GM19455 (cell line): ENCODE results near the gene MXRA8.

Source experiments
- ATAC-seq: cut with Tn5 transposase; IDR thresholded peaks from one replicate; pipeline ENCODE4 v1.9.1; 2021; ENCODE audit not compliant: unreplicated experiment

MXRA8 gene

GRCh38 chr1:1351511-1352427, 6.6 kb downstream of the MXRA8 start:
- ATAC-seq = no peak

GRCh38 chr1:1349256-1350012, 8.9 kb downstream of the MXRA8 start, which contains the start of gene DVL1:
Gene DVL1, minus strand, starts transcription at chr1:1349418. Its CDS starts 353 bp downstream, at chr1:1349065.
- peak; percentile 55 for ATAC-seq

DNA sequence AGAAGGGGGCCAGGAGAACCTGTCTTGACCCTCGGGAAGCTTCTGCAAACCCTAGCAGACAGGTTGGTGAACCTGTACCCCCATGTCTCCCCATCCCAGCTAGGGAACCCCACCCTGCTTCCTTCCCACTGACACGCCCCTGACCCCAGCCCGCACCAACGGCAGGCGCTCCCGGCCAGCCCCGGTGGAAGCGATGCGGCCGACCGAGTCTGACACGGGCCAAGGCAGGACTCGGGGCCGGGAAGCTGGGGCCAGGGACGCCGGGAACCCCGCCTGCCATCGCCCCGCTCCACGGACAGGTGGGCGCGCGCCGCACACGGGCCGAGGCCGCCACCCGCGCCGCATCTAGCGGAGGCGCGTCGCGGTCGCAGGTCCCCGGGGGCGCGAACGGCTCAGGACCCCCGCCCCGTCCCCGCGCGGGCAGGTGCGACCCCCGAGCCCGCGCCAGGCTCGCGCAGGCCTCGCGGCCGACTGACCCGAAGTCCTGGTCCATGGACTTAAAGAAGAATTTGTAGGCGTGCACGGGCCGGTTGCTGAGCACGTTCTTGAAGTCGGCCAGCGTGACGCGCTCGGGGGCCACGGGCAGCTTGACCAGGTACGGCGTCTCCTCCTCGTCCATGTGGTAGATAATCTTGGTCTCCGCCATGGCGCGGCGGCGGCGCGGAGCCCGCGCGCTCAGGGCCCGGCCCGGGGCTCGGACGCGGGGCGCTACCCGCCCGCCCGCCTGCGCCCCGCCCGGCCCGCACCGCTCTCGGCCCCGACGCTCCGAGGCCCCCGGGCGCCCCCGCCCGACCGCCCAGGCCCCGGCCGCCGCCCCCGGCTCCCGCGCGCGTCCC, 9.7 kb downstream of the MXRA8 start:
- ATAC-seq = peak; percentile 21

DNA sequence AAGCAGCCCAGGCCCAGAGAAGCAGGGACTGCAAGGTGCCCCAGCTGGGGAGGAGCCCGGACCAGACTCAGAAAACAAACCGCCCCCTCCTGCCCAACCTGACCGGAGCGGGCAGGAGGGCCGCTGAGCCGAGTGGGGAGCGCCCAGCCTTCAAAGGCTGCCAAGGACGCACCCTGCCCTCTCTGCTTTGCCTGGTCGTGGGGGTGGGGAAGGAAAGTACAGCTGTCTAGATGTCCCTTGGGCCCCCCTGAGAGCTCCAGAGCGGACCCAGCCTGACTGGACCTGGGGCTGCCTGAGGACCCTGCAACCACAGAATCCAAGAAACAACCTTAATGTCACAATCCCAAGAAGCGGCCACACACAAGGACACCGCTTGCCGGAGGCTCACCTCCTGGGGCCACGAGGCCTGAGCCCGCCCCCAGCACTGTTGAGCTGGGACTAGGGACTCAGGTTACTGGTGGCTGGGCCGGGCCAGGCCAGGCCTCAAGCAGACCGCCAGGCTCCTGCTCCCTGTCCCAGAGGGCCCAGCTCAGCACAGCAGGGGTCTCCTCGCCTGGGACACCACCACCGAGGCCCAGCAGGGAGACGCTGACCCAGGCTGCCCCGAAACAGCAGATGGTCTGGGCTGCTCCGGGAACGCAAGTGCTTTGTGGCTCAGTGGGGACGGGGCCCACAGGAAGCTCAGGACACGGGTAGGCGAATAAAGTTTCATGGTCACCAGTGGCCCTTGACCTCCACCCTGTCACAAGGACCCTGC, 10.5 kb downstream of the MXRA8 start:
- no peak for ATAC-seq

GRCh38 chr1:1347026-1347595, 11.2 kb downstream of the MXRA8 start:
- ATAC-seq = no peak

DNA sequence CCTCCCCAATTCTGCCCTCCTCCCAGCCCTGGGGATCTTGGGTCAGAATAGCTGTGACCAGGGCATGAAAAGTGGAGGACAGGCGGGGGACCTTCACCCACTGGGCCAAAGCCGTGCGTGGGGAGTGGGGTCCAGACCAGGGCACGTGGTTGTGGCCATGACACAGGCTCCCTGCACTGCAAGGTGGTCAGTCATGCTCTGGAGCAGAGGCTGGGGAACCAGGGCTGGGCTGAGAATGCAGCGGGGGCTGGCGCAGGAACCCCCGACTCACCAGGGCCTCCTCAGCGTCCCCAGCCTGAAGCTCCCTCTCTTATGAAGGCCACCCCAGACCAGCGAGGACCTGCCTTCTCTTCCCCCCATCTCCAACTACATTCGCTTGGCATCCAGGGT, 11.9 kb downstream of the MXRA8 start:
- ATAC-seq = no peak

- ATAC-seq = no peak
These were observed 12.4 kb downstream of the MXRA8 start for GRCh38 chr1:1345860-1346500.

DNA sequence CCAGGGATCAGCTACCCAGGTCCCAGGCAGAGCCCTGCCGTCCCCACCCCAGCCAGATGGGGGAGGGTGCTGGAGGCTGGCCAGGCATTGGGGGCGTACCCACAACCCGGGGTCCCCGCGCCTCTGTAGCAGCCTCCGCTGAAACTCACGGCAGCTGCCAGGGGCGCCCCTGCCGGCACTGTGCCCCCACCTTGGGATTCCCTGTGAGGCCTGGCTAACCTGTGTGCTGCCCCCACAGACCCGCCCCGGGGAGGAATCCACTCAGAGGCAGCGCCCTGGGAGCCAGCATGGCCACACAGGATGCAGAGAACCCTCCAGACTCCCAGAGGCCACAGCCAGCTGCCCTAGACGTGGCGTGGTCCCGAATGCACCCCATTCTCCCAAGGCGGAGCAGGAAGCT, 13.0 kb downstream of the MXRA8 start:
- no peak for ATAC-seq

DNA sequence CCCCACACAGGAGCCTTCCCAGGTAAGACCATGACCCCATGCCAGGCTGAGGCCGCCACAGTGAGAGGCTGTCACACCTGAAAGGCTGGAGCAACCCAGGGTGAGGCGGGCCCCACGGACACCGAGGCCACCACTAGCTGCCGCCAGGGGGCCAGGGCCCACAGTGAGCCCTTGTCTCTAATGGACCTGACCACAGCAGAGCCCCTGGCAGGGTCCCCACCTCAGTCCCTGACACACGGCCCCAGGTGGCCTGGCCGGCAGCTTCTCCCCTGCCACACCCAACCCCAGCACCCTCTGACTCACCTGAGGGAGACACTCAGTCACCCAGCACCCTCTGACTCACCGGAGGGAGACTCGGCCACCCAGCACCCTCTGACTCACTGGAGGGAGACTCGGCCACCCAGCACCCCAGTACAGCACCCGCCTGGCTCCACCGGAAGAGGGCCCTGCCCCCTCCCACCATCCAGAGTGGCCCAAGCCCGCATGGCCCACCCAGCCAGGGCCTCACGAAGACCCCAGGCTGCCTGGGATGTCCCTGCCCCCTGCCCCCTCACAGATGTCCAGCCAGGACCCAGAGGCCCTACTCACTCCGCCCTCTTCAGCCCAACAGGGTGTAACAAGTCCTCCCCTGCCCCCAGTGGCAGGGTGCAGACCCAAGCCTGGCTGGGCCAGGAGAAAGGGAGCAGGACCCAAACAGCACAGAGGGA, 13.5 kb downstream of the MXRA8 start:
- no peak for ATAC-seq

- no peak for ATAC-seq
These were observed 14.4 kb downstream of the MXRA8 start for GRCh38 chr1:1343811-1344421.

DNA sequence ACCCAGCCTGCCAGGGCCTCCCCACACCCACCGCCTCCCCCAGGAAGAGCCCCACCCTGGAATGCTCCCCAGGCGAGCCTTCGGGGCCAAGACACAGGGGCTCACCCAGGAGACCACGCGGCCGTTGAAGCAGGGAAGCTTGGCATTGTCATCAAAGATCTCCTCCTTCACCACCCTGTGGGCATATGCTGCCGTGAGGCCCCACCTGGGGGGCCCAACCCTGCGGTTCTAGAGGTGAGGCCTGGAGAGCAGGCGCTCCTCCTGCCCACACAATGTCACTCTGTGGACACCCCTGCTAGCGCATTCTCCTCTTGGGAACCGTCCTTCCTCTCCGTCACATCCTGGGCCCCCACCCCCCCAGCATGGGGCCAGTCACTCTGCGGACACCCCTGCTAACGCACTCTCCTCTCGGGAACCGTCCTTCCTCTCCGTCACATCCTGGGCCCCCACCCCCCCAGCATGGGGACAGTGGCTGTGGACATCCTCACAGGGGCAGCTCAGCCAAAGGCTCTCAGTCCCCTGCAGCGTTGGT, 15.7 kb downstream of the MXRA8 start:
- no peak for ATAC-seq

GRCh38 chr1:1342061-1342562, 16.2 kb downstream of the MXRA8 start:
- ATAC-seq = no peak

DNA sequence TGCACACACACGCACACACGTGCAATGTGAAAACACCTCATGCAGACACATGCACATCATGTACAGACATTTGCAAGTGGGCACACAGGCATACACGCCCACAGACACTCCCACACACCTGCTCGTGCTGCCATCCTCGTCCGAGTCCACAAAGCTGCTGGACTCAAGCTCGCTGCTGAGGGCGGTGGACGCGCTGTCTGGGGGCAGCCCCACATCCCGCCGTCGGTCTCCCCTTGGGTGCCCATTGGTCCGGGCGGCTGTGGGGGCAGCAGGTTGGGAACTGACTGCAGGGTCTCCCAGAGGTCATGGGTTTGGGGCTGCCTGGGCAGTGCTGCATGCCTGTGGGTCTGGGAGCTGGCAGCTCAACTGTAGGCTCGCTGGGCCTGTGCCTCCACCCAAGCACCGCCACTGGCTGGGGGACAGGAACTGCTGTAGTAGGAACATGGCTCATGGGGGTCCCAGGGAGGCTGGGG, 16.8 kb downstream of the MXRA8 start:
- ATAC-seq = no peak

DNA sequence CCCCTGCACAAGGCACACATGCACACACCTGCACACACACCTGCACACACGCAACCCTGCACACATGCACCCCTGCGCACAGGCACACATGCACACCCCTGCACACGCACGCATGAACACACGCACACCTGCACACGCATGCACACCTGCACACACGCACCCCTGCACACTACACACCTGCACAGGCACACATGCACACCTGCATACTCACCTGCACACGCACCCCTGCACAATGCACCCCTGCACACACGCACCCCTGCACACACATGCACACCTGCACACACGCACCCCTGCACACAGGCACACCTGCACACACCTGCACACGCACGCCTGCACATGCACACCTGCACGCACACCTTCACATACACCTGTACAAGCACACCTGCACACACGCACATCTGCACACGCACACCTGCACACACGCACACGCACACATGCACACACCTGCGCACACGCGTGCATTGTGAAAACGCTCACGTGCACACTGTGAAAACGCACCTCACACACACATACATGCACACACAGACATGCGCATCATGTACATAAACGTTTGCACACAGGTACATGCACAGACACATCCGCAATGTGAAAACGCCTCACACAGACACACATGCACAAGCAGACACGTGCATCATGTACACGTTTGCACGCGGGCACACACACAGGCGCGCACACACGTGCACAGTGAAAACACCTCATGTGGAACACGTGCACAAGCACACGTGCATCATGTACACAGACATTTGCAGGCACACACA, 17.4 kb downstream of the MXRA8 start:
- ATAC-seq = no peak

GRCh38 chr1:1340185-1340584, 18.2 kb downstream of the MXRA8 start:
- no peak for ATAC-seq

- ATAC-seq = no peak
These were observed 20.1 kb downstream of the MXRA8 start for GRCh38 chr1:1338278-1338677.

- ATAC-seq = no peak
These were observed 20.6 kb downstream of the MXRA8 start for GRCh38 chr1:1337793-1338147.
